NT2/D1 (cell line): ENCODE data around the gene RNU7-1.

Experiments
- DNase-seq: peaks from one replicate; pipeline ENCODE4 v3.0.0-alpha.2; 2011; ENCODE audit warnings: low read depth, low spot score
- H3K27me3 ChIP-seq: 2 replicates; pipeline ENCODE4 v1.6.0; 2011; ENCODE audit warnings: mild to moderate bottlenecking; ENCODE audit not compliant: insufficient read length, insufficient read depth
- H3K36me3 ChIP-seq: 2 replicates; pipeline ENCODE4 v1.6.1; 2011; ENCODE audit warnings: mild to moderate bottlenecking, low read length, mixed read lengths; ENCODE audit not compliant: insufficient read depth, insufficient read length
- H3K4me1 ChIP-seq: 2 replicates; pipeline ENCODE4 v1.5.1; 2011; ENCODE audit not compliant: insufficient read depth, insufficient read length
- H3K4me3 ChIP-seq: 2 replicates; pipeline ENCODE4 v1.5.1; 2011; ENCODE audit warnings: low read depth; ENCODE audit not compliant: insufficient read length
- H3K9ac ChIP-seq: 2 replicates; pipeline ENCODE4 v1.6.0; 2011; ENCODE audit warnings: low read depth; ENCODE audit not compliant: insufficient read length
- H3K9me3 ChIP-seq: 2 replicates; pipeline ENCODE4 v1.5.1; 2011; ENCODE audit warnings: mild to moderate bottlenecking, low read length; ENCODE audit not compliant: insufficient read depth
- SUZ12 ChIP-seq: IDR thresholded peaks from 2 replicates; pipeline ENCODE4 v1.6.1; 2011; ENCODE audit not compliant: insufficient read length, insufficient read depth; ENCODE audit errors: extremely low read depth
- YY1 ChIP-seq: IDR thresholded peaks from 2 replicates; pipeline ENCODE4 v1.6.1; 2011; ENCODE audit not compliant: insufficient read length, insufficient read depth
- ZNF274 ChIP-seq: IDR thresholded peaks from 2 replicates; pipeline ENCODE4 v1.6.1; 2011; ENCODE audit warnings: mild to moderate bottlenecking, low read depth, low read length

RNU7-1 gene

GRCh38 chr12:6941782-6942181 is 1.8 kb upstream of the RNU7-1 start:
- peaks cover 33% of the 10 kb centered on the region for H3K4me1 ChIP-seq
- TF ChIP-seq ZNF274 (no peak), SUZ12 (no peak), YY1 (no peak)
- H3K4me3 ChIP-seq = no peak overlapping the region
- no peaks in the 10 kb centered on the region for H3K9me3 ChIP-seq
- no peak for DNase-seq
- peaks cover 61% of the 10 kb centered on the region for H3K36me3 ChIP-seq
- H3K27me3 ChIP-seq = no peaks in the 10 kb centered on the region
- H3K9ac ChIP-seq = peak overlapping the region; percentile 12

- no peak for DNase-seq
- no peak overlapping the region for H3K4me3 ChIP-seq
- H3K4me1 ChIP-seq = peaks cover 33% of the 10 kb centered on the region
- H3K36me3 ChIP-seq = peaks cover 60% of the 10 kb centered on the region
- H3K9me3 ChIP-seq = no peaks in the 10 kb centered on the region
- H3K27me3 ChIP-seq = no peaks in the 10 kb centered on the region
- H3K9ac ChIP-seq = peak overlapping the region; percentile 27
- no peak for TF ChIP-seq YY1
- no peak for TF ChIP-seq SUZ12
- no peak for TF ChIP-seq ZNF274
These were observed 1.3 kb upstream of the RNU7-1 start for GRCh38 chr12:6942331-6942665.

GRCh38 chr12:6943389-6943721 is 261 bp upstream of the RNU7-1 start:
- no peaks in the 10 kb centered on the region for H3K27me3 ChIP-seq
- H3K36me3 ChIP-seq = peaks cover 63% of the 10 kb centered on the region
- peaks cover 31% of the 10 kb centered on the region for H3K4me1 ChIP-seq
- peak overlapping the region; percentile 13 for H3K4me3 ChIP-seq
- peak; percentile 99 for DNase-seq
- H3K9me3 ChIP-seq = no peaks in the 10 kb centered on the region
- no peak for TF ChIP-seq ZNF274
- TF ChIP-seq SUZ12 = no peak
- no peak for TF ChIP-seq YY1
- peak overlapping the region; percentile 100 for H3K9ac ChIP-seq

- peaks cover 23% of the 10 kb centered on the region for H3K4me1 ChIP-seq
- no peaks in the 10 kb centered on the region for H3K27me3 ChIP-seq
- peaks cover 50% of the 10 kb centered on the region for H3K36me3 ChIP-seq
- peak; percentile 99 for DNase-seq
- H3K9ac ChIP-seq = peak overlapping the region; percentile 100
- peak overlapping the region; percentile 97 for H3K4me3 ChIP-seq
- no peak for TF ChIP-seq YY1
- TF ChIP-seq ZNF274 = no peak
- TF ChIP-seq SUZ12 = no peak
- no peaks in the 10 kb centered on the region for H3K9me3 ChIP-seq
These were observed 968 bp downstream of the RNU7-1 start for GRCh38 chr12:6944381-6945186.

GRCh38 chr12:6945613-6946012 is 2.0 kb downstream of the RNU7-1 start:
- Histone ChIP-seq H3K4me1 (peaks cover 23% of the 10 kb centered on the region), H3K36me3 (peaks cover 40% of the 10 kb centered on the region), H3K4me3 (peak overlapping the region; percentile 52), H3K27me3 (no peaks in the 10 kb centered on the region), H3K9ac (peak overlapping the region; percentile 100), H3K9me3 (no peaks in the 10 kb centered on the region)
- no peak for TF ChIP-seq YY1
- no peak for TF ChIP-seq ZNF274
- TF ChIP-seq SUZ12 = no peak
- DNase-seq = no peak

DNA sequence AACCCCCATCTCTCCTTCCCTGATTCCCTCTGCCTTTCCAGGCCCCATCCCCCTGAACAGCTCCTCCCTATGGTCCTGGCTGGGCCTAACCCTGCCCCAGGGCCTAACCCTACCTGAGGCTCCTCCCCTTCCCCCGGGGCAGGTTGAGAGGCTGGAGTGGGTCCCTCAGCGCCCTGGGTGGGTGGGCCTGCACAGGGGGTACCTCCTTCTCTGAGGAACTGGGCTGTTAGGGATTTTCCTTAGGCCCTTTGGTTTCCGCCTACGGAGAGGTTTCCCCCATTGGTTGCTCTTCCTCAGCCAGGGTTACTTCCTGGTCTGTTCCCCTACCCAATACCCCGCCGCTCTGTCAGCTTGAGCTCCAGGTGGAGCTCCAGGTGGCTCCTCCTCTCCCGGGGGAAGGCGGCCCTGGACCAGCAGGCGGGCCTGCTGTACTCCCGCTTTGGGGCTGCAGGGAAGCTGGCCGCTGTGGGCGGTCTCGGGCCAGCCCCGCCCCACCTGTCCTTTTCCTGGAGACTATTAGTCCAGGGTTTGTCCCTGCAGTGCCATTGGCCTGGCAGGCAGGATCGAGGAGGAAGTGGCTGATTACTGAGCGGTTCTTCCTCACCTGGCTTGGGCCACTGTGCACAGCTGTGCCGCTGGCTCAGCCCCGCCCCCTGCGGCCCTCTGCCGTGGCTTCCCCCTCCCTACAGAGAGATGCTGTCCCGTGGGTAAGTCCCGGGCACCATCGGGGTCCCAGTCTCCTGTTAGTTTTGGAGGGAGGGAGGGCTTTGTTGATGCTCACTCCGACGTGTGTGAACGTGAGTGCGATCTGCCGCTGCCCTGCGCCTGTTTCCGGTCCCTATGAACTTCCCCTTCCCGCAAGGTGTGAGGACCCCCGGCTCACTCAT is 2.7 kb downstream of the RNU7-1 start:
- Histone ChIP-seq H3K4me3 (peak overlapping the region; percentile 52), H3K9me3 (no peaks in the 10 kb centered on the region), H3K4me1 (peaks cover 25% of the 10 kb centered on the region), H3K36me3 (peaks cover 33% of the 10 kb centered on the region), H3K9ac (peak overlapping the region; percentile 100), H3K27me3 (no peaks in the 10 kb centered on the region)
- DNase-seq = peak; percentile 95
- TF ChIP-seq ZNF274 = no peak
- no peak for TF ChIP-seq YY1
- no peak for TF ChIP-seq SUZ12

DNA sequence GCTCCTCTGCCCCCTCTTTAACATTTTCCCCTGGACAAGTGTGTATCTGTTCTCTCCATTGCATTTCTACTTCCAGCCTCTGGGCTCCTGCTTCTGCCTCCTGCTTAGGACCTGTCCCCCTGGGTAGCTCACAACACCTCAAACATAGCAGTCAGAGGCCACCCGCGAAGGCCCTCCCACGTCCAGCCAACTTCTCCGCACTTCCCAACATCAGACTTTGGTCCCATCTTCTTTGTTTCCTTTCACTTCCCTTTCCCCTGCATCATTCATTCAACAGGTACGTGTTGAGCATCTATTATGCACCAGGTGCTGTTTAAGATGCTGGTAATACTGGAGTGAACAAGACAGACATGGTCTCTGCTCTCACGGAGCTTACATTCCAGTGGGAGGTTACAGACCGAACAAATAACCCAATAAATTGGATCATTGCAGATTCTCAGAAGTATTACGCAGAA is 3.3 kb downstream of the RNU7-1 start:
- peak overlapping the region; percentile 72 for H3K9ac ChIP-seq
- no peak for DNase-seq
- TF ChIP-seq SUZ12 = no peak
- peaks cover 26% of the 10 kb centered on the region for H3K4me1 ChIP-seq
- H3K9me3 ChIP-seq = no peaks in the 10 kb centered on the region
- H3K27me3 ChIP-seq = no peaks in the 10 kb centered on the region
- H3K36me3 ChIP-seq = peaks cover 27% of the 10 kb centered on the region
- peak overlapping the region; percentile 52 for H3K4me3 ChIP-seq
